ENCODE data around the gene ADAMTS15. TPM values are rescaled to one million over a fixed set of nuclear protein-coding genes. Genes with fewer than 3 reads are reported as not detected.

The ADAMTS15 gene
- total RNA-seq, 4 donors from 2014 or later: 1.6 to 8.2 (median 2.4) TPM

- 86 to 93% methylated on average over 2 to 3 of the region's 3 CpGs for WGBS, 2 donors (ENCODE audit: low coverage in 1 of 2)
- no peaks in the 10 kb centered on the region for H3K36me3 ChIP-seq
- H3K27ac ChIP-seq: no peak overlapping the region
- peaks cover 0 to 10% (median 6%) of the 10 kb centered on the region in 4 donors for H3K4me1 ChIP-seq
- TF ChIP-seq POLR2A (IDR thresholded peaks at IDR 0.05): no peak
- TF ChIP-seq, protein P1, sequence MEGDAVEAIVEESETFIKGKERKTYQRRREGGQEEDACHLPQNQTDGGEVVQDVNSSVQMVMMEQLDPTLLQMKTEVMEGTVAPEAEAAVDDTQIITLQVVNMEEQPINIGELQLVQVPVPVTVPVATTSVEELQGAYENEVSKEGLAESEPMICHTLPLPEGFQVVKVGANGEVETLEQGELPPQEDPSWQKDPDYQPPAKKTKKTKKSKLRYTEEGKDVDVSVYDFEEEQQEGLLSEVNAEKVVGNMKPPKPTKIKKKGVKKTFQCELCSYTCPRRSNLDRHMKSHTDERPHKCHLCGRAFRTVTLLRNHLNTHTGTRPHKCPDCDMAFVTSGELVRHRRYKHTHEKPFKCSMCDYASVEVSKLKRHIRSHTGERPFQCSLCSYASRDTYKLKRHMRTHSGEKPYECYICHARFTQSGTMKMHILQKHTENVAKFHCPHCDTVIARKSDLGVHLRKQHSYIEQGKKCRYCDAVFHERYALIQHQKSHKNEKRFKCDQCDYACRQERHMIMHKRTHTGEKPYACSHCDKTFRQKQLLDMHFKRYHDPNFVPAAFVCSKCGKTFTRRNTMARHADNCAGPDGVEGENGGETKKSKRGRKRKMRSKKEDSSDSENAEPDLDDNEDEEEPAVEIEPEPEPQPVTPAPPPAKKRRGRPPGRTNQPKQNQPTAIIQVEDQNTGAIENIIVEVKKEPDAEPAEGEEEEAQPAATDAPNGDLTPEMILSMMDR (IDR thresholded peaks at IDR 0.05): no peak
- no peak for TF ChIP-seq POLR2AphosphoS5 (IDR thresholded peaks at IDR 0.05)
- TF ChIP-seq EP300 (IDR thresholded peaks at IDR 0.05; ENCODE audit: low read depth): no peak
- intact Hi-C loops (cut with DNase I; ENCODE audit: low total_unique reads) (no loop called here), in situ Hi-C loops (cut with MboI; ENCODE audit: low pct_ligation_motif_present in 1 of 4, low pct_unique_long_range_greater_than_20kb in 1 of 4, low sequenced_read_pairs in 3 of 4) (no loop called here)
- H3K27me3 ChIP-seq: no peaks in the 10 kb centered on the region
- no peaks in the 10 kb centered on the region for H3K9me3 ChIP-seq
- no peak for DNase-seq
- H3K4me3 ChIP-seq: no peak overlapping the region
Measured at GRCh38 chr11:130456286-130456685, 7.8 kb downstream of the ADAMTS15 start.

- Histone ChIP-seq H3K27me3 (no peaks in the 10 kb centered on the region), H3K27ac (peak overlapping the region in 1 of 4 donors; percentile 12), H3K4me3 (no peak overlapping the region), H3K36me3 (no peaks in the 10 kb centered on the region), H3K9me3 (no peaks in the 10 kb centered on the region), H3K4me1 (peaks cover 0 to 6% (median 3%) of the 10 kb centered on the region in 4 donors)
- intact Hi-C loops (cut with DNase I; ENCODE audit: low total_unique reads) (no loop called here), in situ Hi-C loops (cut with MboI; ENCODE audit: low pct_ligation_motif_present in 1 of 4, low pct_unique_long_range_greater_than_20kb in 1 of 4, low sequenced_read_pairs in 3 of 4) (no loop called here)
- TF ChIP-seq, protein P1 (IDR thresholded peaks at IDR 0.05): no peak
- TF ChIP-seq EP300 (IDR thresholded peaks at IDR 0.05; ENCODE audit: low read depth): no peak
- TF ChIP-seq POLR2A (IDR thresholded peaks at IDR 0.05): no peak
- no peak for TF ChIP-seq POLR2AphosphoS5 (IDR thresholded peaks at IDR 0.05)
- WGBS, 2 donors (ENCODE audit: low coverage in 1 of 2): 74 to 80% methylated on average over 1 to 20 of the region's 20 CpGs
- no peak for DNase-seq
Measured at GRCh38 chr11:130457623-130458409, 9.4 kb downstream of the ADAMTS15 start.

DNA sequence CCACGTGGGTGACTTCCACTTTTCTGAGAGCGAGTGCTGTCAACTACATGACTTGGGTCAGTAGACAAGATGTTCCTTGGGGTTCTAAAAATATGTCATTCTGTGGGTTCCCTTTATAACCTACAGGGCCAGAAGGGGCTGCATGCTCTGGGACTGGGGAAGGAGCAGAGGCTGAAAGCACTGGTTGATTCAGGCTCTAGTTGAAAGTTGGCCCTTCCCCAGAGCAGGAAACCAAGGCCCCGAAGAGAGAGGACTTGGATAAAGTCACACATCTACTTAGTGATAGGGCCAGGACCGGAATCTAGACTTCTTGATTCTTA, 9.9 kb downstream of the ADAMTS15 start:
- H3K27me3 ChIP-seq: no peaks in the 10 kb centered on the region
- peaks cover 0 to 6% (median 3%) of the 10 kb centered on the region in 4 donors for H3K4me1 ChIP-seq
- no peak for DNase-seq
- H3K27ac ChIP-seq: no peak overlapping the region
- TF ChIP-seq POLR2A (IDR thresholded peaks at IDR 0.05) (no peak), POLR2AphosphoS5 (IDR thresholded peaks at IDR 0.05) (no peak), EP300 (IDR thresholded peaks at IDR 0.05; ENCODE audit: low read depth) (no peak)
- TF ChIP-seq, protein P1 (IDR thresholded peaks at IDR 0.05): no peak
- no peak overlapping the region for H3K4me3 ChIP-seq
- no peaks in the 10 kb centered on the region for H3K9me3 ChIP-seq
- no peaks in the 10 kb centered on the region for H3K36me3 ChIP-seq
- intact Hi-C loops (cut with DNase I; ENCODE audit: low total_unique reads): no loop called here
- WGBS, 2 donors (ENCODE audit: low coverage in 1 of 2): 78% methylated on average over 4 of the region's 4 CpGs; no CpG with 5 or more reads in 1 of the 2 donors
- in situ Hi-C loops (cut with MboI; ENCODE audit: low pct_ligation_motif_present in 1 of 4, low pct_unique_long_range_greater_than_20kb in 1 of 4, low sequenced_read_pairs in 3 of 4): no loop called here

DNA sequence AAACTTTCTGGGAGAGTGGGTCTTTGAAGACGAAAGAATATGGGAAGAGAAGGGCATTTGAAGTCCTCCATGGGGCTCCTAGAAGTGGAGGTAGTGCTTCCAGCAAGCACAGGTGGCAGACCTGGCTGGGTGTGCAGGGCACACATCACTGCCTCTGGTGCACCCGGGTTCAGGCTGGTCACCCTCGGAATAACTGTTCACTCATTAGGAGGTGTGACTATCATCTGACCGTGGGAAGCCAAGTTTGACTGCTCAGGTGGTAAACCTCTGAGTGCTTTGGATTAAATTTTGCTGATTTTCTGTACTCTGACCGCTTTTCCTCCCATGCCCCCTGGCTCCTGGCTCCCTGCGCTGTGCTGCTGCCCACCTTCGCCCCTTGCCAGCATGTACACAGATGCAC, 11.1 kb downstream of the ADAMTS15 start:
- H3K9me3 ChIP-seq: no peaks in the 10 kb centered on the region
- no peak overlapping the region for H3K27ac ChIP-seq
- no peak for DNase-seq
- no peak overlapping the region for H3K4me3 ChIP-seq
- intact Hi-C loops (cut with DNase I; ENCODE audit: low total_unique reads): no loop called here
- in situ Hi-C loops (cut with MboI; ENCODE audit: low pct_ligation_motif_present in 1 of 4, low pct_unique_long_range_greater_than_20kb in 1 of 4, low sequenced_read_pairs in 3 of 4): no loop called here
- H3K36me3 ChIP-seq: no peaks in the 10 kb centered on the region
- H3K4me1 ChIP-seq: peaks cover 0 to 6% (median 3%) of the 10 kb centered on the region in 4 donors
- H3K27me3 ChIP-seq: no peaks in the 10 kb centered on the region
- TF ChIP-seq, protein P1 (IDR thresholded peaks at IDR 0.05): no peak
- no peak for TF ChIP-seq POLR2AphosphoS5 (IDR thresholded peaks at IDR 0.05)
- no peak for TF ChIP-seq EP300 (IDR thresholded peaks at IDR 0.05; ENCODE audit: low read depth)
- no peak for TF ChIP-seq POLR2A (IDR thresholded peaks at IDR 0.05)
- WGBS, 2 donors (ENCODE audit: low coverage in 1 of 2): 93% methylated on average over 3 to 7 of the region's 7 CpGs
